Hepatocyte (in vitro differentiated cells): ENCODE measurements around the gene DBX1. TPM values are rescaled to one million over a fixed set of nuclear protein-coding genes. Genes with fewer than 3 reads are reported as not detected.

Source experiments
- DNase-seq: peaks from one replicate; pipeline ENCODE4 v3.0.0-alpha.2; 2016; ENCODE audit warnings: low spot score
- H2AFZ ChIP-seq: fragments of 200-600 bp; sonication (generic); 2 replicates; pipeline ENCODE4 v1.6.0; 2016; ENCODE audit warnings: antibody characterized with exemption, mild to moderate bottlenecking
- H3K27ac ChIP-seq: fragments of 200-600 bp; sonication (generic); 2 replicates; pipeline ENCODE4 v1.5.1; 2016; ENCODE audit warnings: mild to moderate bottlenecking
- H3K27me3 ChIP-seq: fragments of 200-600 bp; sonication (generic); 2 replicates; pipeline ENCODE4 v1.6.1; 2016
- H3K36me3 ChIP-seq: fragments of 200-600 bp; sonication (generic); replicated peaks from 2 replicates; pipeline ENCODE4 v1.5.1; 2016; ENCODE audit warnings: low read depth; ENCODE audit not compliant: insufficient read depth
- H3K4me1 ChIP-seq: fragments of 200-600 bp; sonication (generic); 2 replicates; pipeline ENCODE4 v1.5.1; 2016; ENCODE audit warnings: mild to moderate bottlenecking, moderate library complexity; ENCODE audit not compliant: insufficient read depth
- H3K4me2 ChIP-seq: fragments of 200-600 bp; sonication (generic); 2 replicates; pipeline ENCODE4 v1.6.0; 2016
- H3K4me3 ChIP-seq: fragments of 200-600 bp; sonication (generic); 2 replicates; pipeline ENCODE4 v1.5.1; 2016; ENCODE audit warnings: mild to moderate bottlenecking
- H3K79me2 ChIP-seq: fragments of 200-600 bp; sonication (generic); 2 replicates; pipeline ENCODE4 v1.6.0; 2017; ENCODE audit warnings: mild to moderate bottlenecking
- H3K9me2 ChIP-seq: fragments of 200-600 bp; sonication (generic); replicated peaks from 2 replicates; pipeline ENCODE4 v1.6.0; 2017; ENCODE audit warnings: mild to moderate bottlenecking; ENCODE audit not compliant: insufficient read depth
- H3K9me3 ChIP-seq: fragments of 200-600 bp; sonication (generic); 2 replicates; pipeline ENCODE4 v1.5.1; 2016; ENCODE audit warnings: low read depth, mild to moderate bottlenecking
- H4K20me1 ChIP-seq: fragments of 200-600 bp; sonication (generic); 2 replicates; pipeline ENCODE4 v1.6.0; 2016; ENCODE audit warnings: mild to moderate bottlenecking; ENCODE audit not compliant: insufficient read depth, poor library complexity, severe bottlenecking
- EZH2 ChIP-seq: fragments of 200-600 bp; sonication (generic); IDR thresholded peaks from 2 replicates; pipeline ENCODE4 v1.6.1; 2016; ENCODE audit warnings: antibody characterized with exemption, mild to moderate bottlenecking, borderline replicate concordance
- EZH2phosphoT487 ChIP-seq: fragments of 200-600 bp; sonication (generic); IDR thresholded peaks from one replicate; pipeline ENCODE4 v1.6.1; 2018; ENCODE audit warnings: antibody characterized with exemption, mild to moderate bottlenecking, low read depth, moderate library complexity; ENCODE audit not compliant: unreplicated experiment, severe bottlenecking
- WGBS: methylation state at CpG from one replicate; pipeline ENCODE4 v1.1.6; 2016; ENCODE audit warnings: low lambda C conversion rate; ENCODE audit errors: missing lambda C conversion rate; 5-methylcytosine and 5-hydroxymethylcytosine counted together
- polyA plus RNA-seq: library from polyadenylated mRNA; unstranded; fragments of >200 nt; fragmentation: Nextera tagmentation; extraction: Ambion mirVana; gene quantifications from 2 replicates; pipeline ENCODE4 v1.2.1, GENCODE V29; 2016
- total RNA-seq: library from RNA; depleted of rRNA; stranded (reverse); fragments of >200 nt; gene quantifications from 2 replicates; pipeline ENCODE4 v1.2.3, GENCODE V29; 2014
- TF ChIP-seq, protein P1 (sequence below): fragments of 200-600 bp; sonication (generic); IDR thresholded peaks from 2 replicates; pipeline ENCODE4 v1.5.1; 2016; ENCODE audit warnings: antibody characterized with exemption, mild to moderate bottlenecking; ENCODE audit not compliant: poor library complexity

The DBX1 gene
- total and polyA plus RNA-seq, 2 experiments from 2014 or later: not detected

DNA sequence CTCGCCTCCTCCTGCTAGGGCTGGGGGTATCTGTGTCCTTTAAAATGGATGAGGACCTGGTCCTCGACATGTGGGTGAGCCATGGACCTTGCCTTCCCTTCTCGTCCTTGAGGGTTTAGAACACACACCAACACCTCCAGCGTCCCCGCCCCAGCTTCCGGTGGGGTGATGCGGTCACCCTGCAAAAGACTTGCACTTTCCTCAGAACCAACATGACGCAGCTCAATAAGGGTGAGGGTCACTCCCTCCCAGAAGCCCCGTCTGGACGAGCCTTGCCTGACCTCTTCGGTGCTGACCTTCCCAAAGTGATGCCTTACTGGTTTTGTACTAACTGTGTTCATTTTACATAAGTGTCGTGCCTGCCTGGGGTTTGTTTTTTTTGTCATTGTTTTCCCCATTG is 41.0 kb downstream of the DBX1 start:
- no peaks in the 10 kb centered on the region for H3K4me1 ChIP-seq
- H3K27ac ChIP-seq: no peak overlapping the region
- no peak for DNase-seq
- H3K4me3 ChIP-seq: no peak overlapping the region
- H4K20me1 ChIP-seq: no peaks in the 10 kb centered on the region
- H3K27me3 ChIP-seq: no peaks in the 10 kb centered on the region
- H3K36me3 ChIP-seq: no peaks in the 10 kb centered on the region
- H3K79me2 ChIP-seq: no peaks in the 10 kb centered on the region
- no peak overlapping the region for H2AFZ ChIP-seq
- TF ChIP-seq EZH2 (no peak), EZH2phosphoT487 (no peak)
- 97% methylated on average over 12 of the region's 12 CpGs for WGBS
- no peaks in the 10 kb centered on the region for H3K9me3 ChIP-seq
- H3K4me2 ChIP-seq: no peak overlapping the region
- no peaks in the 10 kb centered on the region for H3K9me2 ChIP-seq

DNA sequence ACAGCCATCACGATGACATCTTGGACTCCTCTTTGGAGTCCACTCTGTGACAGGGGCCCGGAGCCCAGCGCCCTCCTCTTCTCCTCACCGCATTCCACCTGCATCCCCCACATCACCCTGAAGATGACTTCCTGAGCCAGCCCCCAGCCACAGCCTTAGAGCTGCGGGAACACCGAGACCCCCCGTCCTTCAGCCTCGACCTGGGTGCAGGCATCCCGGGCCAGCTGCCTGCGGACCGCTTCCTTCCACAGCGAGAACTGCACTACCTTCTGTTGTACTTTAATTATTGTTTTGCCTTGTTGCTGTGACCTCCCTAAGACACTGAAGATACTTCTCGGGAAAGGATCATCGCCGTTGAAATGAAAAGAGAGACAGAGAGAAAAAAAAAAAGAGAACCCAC is 42.1 kb downstream of the DBX1 start:
- 98% methylated on average over 15 of the region's 15 CpGs for WGBS
- Histone ChIP-seq H3K4me2 (no peak overlapping the region), H3K4me3 (no peak overlapping the region), H3K4me1 (no peaks in the 10 kb centered on the region), H2AFZ (no peak overlapping the region), H3K79me2 (no peaks in the 10 kb centered on the region), H3K9me2 (no peaks in the 10 kb centered on the region), H3K27ac (no peak overlapping the region), H4K20me1 (no peaks in the 10 kb centered on the region), H3K9me3 (no peaks in the 10 kb centered on the region), H3K27me3 (no peaks in the 10 kb centered on the region), H3K36me3 (no peaks in the 10 kb centered on the region)
- TF ChIP-seq, protein P1, sequence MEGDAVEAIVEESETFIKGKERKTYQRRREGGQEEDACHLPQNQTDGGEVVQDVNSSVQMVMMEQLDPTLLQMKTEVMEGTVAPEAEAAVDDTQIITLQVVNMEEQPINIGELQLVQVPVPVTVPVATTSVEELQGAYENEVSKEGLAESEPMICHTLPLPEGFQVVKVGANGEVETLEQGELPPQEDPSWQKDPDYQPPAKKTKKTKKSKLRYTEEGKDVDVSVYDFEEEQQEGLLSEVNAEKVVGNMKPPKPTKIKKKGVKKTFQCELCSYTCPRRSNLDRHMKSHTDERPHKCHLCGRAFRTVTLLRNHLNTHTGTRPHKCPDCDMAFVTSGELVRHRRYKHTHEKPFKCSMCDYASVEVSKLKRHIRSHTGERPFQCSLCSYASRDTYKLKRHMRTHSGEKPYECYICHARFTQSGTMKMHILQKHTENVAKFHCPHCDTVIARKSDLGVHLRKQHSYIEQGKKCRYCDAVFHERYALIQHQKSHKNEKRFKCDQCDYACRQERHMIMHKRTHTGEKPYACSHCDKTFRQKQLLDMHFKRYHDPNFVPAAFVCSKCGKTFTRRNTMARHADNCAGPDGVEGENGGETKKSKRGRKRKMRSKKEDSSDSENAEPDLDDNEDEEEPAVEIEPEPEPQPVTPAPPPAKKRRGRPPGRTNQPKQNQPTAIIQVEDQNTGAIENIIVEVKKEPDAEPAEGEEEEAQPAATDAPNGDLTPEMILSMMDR: no peak
- no peak for TF ChIP-seq EZH2
- no peak for TF ChIP-seq EZH2phosphoT487
- no peak for DNase-seq

DNA sequence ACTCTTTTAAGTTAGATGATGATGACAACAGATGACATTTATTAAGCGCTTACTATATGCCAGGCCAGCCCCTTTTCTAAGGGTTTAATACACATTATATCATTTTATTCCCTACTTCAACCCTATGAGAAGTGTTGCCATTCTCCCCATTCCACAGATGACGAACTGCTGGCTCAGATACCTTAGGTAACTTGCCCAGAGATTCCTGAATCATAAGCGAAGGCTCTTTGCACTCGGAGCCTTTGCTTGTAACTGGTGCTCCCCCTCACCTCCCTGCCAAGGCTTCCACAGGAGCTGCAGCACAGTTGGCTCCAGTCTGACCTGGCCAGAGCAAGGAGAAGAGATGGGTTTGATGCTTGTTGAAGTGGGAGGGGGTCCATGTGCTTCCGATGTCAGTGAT is 43.0 kb downstream of the DBX1 start:
- Histone ChIP-seq H3K4me3 (no peak overlapping the region), H3K9me3 (no peaks in the 10 kb centered on the region), H2AFZ (no peak overlapping the region), H3K9me2 (no peaks in the 10 kb centered on the region), H4K20me1 (no peaks in the 10 kb centered on the region), H3K36me3 (no peaks in the 10 kb centered on the region), H3K27ac (no peak overlapping the region), H3K4me1 (peaks cover 4% of the 10 kb centered on the region), H3K4me2 (no peak overlapping the region), H3K79me2 (no peaks in the 10 kb centered on the region), H3K27me3 (no peaks in the 10 kb centered on the region)
- WGBS: 94% methylated on average over 5 of the region's 5 CpGs
- DNase-seq: no peak
- TF ChIP-seq, protein P1: no peak
- TF ChIP-seq EZH2: no peak
- no peak for TF ChIP-seq EZH2phosphoT487

DNA sequence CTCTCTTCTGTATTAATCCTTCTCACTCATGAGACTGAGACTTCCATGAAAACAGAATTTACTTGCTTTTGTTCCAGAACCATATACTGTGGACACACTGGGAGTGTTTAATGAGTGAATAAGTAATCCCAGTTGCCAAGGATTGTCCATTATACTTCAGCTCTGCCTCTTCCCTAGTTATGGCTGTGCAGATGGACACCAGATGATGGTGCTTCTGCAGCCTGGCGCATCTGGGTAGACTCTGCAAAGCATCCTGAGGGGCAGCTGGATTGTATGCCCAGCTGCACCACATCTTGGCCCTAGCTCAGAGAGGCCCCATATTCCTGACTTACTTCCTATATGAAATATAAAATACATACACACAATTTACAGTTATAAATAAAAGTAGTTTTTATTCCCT is 43.5 kb downstream of the DBX1 start:
- no peaks in the 10 kb centered on the region for H3K27me3 ChIP-seq
- H3K4me3 ChIP-seq: no peak overlapping the region
- H2AFZ ChIP-seq: no peak overlapping the region
- H3K4me1 ChIP-seq: peaks cover 9% of the 10 kb centered on the region
- no peaks in the 10 kb centered on the region for H3K9me2 ChIP-seq
- no peaks in the 10 kb centered on the region for H3K36me3 ChIP-seq
- no peaks in the 10 kb centered on the region for H3K9me3 ChIP-seq
- no peaks in the 10 kb centered on the region for H4K20me1 ChIP-seq
- no CpG with 5 or more reads among the region's 1 CpG for WGBS
- H3K4me2 ChIP-seq: no peak overlapping the region
- no peaks in the 10 kb centered on the region for H3K79me2 ChIP-seq
- TF ChIP-seq EZH2phosphoT487: no peak
- TF ChIP-seq, protein P1: no peak
- no peak for TF ChIP-seq EZH2
- no peak for DNase-seq
- no peak overlapping the region for H3K27ac ChIP-seq
